Activated CD4-positive, alpha-beta T cell treated with anti-CD3 and anti-CD28 coated beads, Interleukin-2, amount 50 U/mL, for 48 hours (primary cell): Measurements from ENCODE around the gene ZNF787.
"Not testable (repeated sequence)": the region's sequence is repeated elsewhere in the genome, so short reads cannot be mapped to it uniquely, and the experiment has no call there.

Experiments used
- DNase-seq, 2 experiments: peaks; one replicate each; pipeline ENCODE4 v3.0.0-alpha.2; 2020

The ZNF787 gene

DNA sequence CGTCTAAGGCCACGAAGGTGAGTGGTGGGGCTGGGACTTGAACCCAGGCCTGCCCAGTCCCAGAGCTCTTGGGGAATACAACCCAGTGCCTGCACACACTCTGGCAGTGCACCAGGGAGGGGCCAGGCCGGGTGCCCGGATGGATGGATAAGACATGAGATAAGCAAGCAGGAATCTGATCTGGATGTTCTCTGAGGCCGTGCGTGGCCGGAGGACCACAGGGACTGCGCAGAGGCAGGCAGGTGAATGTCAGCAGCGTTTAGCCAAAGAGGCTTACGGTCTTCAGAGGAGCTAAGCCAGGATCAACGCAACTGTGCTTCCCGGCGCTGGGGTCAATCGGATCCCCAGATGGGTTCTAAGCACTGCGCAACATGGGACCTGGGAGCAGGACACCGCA lies 1.5 kb downstream of the ZNF787 start:
- no peak for DNase-seq

- DNase-seq = no peak
These were observed 2.2 kb downstream of the ZNF787 start for GRCh38 chr19:56118666-56119581.

DNA sequence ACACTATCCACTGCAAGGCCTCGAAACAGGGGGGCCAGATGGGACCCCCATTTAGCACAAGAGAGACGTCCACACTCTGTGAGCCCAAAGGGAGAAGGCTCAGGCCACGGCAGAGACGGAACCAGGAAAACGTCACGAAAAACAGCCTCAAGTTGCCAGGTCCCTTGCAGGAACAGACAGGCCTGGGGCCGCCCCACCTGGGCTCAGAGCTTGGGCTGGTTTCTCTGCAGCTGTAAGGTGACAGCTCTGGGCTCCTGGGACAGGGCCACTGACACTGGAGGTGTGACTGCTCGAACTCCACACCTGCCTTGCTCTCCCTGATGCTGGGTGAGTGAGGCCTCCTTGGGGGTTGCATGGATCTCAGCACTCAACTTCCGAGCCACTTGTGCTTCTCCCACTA lies 3.2 kb downstream of the ZNF787 start:
- DNase-seq = no peak

GRCh38 chr19:56117376-56117884 lies 3.7 kb downstream of the ZNF787 start:
- DNase-seq = no peak

DNA sequence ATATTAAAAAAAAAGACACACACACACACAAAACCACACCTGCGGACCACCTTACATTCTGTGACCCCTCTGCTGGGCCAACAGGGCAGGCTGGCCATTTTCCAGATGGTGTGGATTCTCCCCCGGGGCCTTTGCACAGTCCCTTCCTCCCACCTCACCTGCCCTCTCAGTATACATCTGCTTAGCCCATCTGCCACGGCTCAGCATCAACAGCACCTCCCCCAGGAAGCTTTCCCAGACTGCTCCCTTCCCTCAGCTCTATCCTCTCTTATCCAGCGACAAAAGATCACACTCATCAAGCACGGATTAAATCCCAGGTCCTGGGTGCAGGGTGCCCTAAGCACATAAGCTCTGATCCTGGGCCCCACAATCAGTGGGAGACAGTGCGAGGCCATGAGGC lies 4.5 kb downstream of the ZNF787 start:
- no peak for DNase-seq

DNA sequence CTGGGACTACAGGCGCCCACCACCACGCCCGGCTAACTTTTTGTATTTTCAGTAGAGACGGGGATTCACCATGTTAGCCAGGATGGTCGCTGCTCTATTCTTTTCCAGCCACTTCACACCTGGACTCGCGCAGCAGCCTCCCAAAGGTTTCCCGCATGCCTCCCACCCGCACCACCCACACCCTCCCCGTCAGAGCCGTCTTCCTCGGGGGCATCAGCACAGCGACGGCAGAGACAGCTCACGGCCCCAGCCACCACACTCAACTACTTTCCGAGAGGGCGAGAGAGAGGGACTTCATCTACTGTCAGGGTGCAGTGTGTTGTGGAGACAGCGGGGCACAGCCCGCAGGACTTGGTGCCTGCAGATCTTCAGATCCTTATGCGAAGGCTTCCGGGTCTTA lies 5.6 kb downstream of the ZNF787 start:
- DNase-seq = no peak

GRCh38 chr19:56114778-56115110 lies 6.4 kb downstream of the ZNF787 start:
- DNase-seq = no peak

- no peak for DNase-seq
These were observed 6.9 kb downstream of the ZNF787 start for GRCh38 chr19:56114051-56114777.

DNA sequence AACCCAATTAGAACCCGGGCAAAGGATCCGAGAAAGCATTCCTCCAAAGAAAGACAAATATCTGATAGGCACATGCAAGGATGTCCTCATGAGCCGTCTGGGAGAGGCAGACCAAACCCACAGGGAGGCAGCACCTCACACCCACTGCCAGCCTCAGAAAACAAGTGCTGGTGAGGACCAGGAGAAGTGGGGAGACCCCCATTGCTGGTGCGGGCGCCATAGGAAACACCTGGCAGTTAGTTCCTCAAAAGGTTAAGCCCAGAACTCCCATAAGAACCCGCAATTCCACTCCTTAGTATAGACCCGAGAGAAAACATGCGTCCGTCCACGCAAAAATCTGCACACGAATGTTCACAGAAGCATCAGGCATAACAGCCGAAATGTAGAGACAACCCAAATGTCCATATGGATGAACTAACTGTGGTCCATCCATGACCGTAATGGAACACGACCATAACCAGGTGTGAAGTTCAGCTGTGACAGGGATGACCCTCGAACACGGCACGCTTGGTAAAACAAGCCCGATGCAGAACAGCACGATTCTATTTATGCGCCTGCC lies 7.9 kb downstream of the ZNF787 start:
- DNase-seq = no peak

DNA sequence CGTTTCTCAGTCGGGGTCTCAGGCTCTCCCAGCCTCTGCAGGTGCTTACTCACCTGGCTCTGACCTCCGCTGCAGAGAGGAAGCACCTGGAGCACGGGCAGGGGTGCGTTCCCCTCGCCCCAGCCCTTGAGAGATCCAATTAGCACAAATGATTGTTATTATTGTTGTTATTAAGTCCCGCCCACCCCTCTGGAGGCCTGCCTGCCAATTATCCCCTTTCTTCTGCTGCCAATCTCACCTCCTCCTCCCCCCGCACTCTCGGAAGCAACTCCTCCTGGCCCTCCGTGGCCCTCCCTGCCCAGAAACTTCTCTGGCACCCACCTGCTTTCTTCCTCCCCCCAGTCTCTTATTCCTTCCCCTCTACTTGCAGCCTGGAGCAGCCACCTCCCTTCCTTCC lies 8.8 kb downstream of the ZNF787 start:
- DNase-seq = no peak

GRCh38 chr19:56111601-56112312 lies 9.3 kb downstream of the ZNF787 start:
- DNase-seq = peak; percentile 31 to 46

- DNase-seq = no peak
These were observed 10.3 kb downstream of the ZNF787 start for GRCh38 chr19:56110515-56111448.

DNA sequence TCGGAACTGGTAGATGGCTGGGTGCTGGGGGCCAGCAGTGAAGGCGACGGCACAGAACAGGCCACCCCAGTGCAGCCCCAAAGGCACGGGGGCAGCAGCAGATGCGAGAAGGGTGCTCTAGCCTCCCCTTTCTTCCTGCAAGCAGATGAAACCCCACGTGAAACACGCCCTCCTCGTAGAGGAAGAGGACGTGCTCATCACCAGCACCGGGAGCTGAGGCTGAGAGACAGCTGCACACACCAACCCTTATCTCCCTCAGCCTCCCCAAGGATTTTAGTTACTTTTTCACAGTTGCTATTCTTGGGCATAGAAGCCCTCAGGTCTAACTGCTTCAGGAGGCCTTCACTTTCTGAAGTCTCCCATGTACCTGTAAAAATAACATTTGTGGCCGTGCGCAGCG lies 11.9 kb downstream of the ZNF787 start:
- DNase-seq = no peak

DNA sequence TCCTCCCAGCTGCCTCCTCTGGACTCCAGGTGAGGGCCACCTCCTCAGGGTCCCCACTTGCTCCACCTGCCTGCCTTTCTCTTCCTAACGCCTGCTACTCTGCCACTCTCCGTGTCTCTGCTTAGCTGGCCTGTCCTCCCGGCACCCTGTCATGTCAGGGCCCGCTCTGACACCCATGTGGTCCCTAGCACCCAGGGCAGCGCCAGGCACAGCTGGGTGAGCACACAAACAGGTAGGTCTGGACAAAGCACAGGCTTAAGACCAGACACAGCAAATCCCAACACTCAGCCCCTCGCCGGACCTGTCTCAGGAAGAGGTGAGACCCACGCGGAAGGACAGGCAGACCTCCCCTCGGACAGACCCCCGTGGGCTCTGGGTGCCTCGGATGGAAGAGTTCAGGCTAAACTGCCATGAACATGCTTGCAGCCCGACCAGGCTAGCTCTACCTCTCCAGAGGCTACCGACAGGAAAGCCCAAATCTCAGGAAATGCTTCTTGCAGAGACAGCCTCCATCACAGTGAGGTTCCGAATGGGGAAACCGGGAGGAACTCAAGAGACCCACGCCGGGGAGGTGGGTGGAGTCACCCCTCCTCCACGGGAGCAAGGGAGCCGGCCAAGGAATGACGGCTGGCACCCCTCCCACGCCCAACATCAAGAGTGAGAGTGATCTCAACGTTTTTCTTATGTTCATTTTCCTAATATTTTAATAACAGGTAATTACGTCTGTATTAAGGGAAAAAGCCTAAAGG lies 12.5 kb downstream of the ZNF787 start:
- DNase-seq = no peak

DNA sequence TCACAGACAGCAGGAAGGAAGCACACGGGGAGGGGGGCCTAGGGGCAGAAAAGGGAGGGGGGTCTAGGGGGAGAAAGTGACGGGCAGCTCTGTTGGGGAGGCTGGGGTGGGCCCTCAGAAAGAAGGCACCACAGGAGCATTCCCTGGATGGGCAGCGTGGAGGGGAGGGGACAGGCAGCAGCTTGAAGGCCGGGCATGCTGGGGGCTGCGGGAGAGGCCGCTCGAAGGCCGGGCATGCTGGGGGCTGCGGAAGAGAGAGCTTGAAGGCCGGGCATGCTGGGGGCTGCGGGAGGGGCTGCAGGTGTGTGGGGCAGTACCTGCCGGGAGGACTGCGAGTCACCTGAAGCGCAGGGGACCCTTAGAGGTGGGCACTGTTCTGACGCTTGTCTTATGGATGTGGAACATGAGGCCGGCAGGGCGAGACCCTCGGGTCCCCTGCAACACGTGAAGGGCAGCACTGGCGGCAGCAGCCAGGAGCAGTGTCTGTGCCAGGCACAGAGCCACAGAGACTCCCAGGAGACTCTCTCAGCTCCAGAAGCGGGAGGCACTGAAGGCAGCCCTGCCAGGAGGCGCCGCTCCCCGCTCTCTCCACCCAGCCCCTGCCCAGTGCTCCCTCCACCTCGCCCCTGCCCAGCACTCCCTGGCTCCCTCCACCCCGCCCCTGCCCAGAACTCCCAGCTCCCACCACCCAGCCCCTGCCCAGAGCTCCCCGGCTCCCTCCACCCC lies 13.3 kb downstream of the ZNF787 start:
- DNase-seq = no peak

DNA sequence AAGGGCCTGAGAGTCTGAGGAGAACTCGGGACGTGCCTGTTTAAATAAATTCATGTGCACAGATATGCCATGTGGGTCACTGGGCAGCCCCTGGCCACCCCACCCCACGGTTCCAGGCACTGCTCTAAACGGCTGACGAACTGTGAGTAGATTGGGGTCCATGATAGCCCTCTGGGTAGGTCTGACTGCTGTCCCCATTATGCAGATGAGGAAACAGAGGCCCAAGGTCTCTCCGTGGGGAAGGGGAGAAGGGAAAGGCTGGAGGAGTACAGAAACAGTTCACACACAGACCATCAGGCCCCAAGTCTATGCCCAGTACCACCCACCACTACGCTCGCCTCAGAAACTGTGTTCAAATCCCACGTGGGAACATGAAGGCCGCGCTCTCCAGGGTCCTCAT lies 14.1 kb downstream of the ZNF787 start:
- DNase-seq = no peak

- no peak for DNase-seq
These were observed 14.7 kb downstream of the ZNF787 start for GRCh38 chr19:56106397-56106849.

DNA sequence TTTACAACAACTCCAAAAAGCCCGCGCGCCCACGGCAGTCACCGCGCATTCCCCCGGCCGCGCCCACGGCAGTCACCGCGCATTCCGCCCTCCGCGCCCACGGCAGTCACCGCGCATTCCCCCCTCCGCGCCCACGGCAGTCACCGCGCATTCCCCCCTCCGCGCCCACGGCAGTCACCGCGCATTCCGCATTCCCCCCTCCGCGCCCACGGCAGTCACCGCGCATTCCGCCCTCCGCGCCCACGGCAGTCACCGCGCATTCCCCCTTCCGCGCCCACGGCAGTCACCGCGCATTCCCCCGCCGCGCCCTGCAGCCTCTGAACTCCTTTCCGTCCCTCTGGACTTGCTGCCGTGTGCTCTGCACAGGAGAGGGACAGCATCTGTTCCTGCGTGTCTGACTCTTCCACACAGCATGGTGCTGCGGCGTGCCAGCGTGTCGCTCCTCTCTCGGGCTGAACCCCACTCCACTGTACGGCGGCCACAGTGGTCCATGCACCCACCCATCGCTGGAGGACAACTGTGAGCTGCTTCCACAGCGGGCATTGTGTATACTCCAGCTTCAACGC lies 15.2 kb downstream of the ZNF787 start:
- not testable (repeated sequence) for DNase-seq

DNA sequence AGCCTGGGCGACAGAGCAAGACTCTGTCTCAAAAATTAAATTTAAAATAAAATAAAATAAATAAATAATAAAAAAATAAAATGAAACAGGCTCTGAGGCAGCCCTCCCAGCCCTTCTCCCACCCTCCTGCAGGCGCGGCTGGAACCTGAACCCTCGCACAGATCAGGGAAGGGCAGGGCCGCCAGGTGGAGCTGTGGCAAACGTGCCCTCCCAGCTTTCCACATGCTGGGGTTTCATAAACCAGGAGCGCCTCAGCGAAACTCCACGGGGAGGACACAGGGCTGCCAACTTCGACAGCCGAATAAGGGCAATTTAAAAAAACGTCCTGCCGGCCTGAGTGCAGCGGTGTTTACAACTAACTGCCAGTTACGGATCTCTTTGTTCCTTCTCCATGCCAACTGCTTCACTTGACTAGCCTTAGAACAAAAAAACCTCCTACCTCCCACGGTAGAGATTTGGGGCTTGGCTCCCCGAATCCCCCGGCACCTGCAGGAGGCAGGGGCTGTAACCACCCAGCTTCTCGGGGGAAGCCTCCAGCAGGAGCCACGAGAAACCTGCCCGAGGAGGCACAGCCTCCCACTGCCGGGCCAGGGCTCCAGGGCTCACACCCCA lies 15.9 kb downstream of the ZNF787 start:
- DNase-seq = peak; percentile 48 to 64

- no peak for DNase-seq
These were observed 16.7 kb downstream of the ZNF787 start for GRCh38 chr19:56104423-56104822.
